Posterior vena cava (tissue), 2 donors: ENCODE results near the gene IKBKG. TPM values are rescaled to one million over a fixed set of nuclear protein-coding genes. Genes with fewer than 3 reads are reported as not detected.
A peak's percentile ranks its signal among the peaks of the same experiment; 100 is the strongest.
"Not testable (repeated sequence)": the region's sequence is repeated elsewhere in the genome, so short reads cannot be mapped to it uniquely, and the experiment has no call there.

Source experiments
- DNase-seq: peaks from one replicate; pipeline ENCODE4 v3.0.0-alpha.2; 2020; ENCODE audit warnings: low spot score
- intact Hi-C, 2 donors: fragments of 100-400 bp; cut with DNase I; formaldehyde crosslinking; loops; one replicate each; pipeline versions ENCODE4 v1.14.1 to v1.14.2; 2022 to 2023
- total RNA-seq, 2 donors: library from RNA; stranded (reverse); fragmentation: NEBNext Ultra II Directional; extraction: Animal tissue kit (Norgen Biotek cat#: 25700); gene quantifications; one replicate each; pipeline ENCODE4 v1.2.1, GENCODE V29; 2021
- donor health status: DM: yes; HTN: yes; CAD: no.
- donor health status: DM: yes; HTN: yes; CAD: no.

Gene IKBKG
- total RNA-seq, 2 donors from 2014 or later = 24.2 to 25.6 TPM

GRCh38 chrX:154545673-154546274 lies 1.6 kb upstream of the IKBKG start:
- DNase-seq = no peak
- intact Hi-C loops = no loop called here

- DNase-seq = no peak
- intact Hi-C loops = no loop called here
Observed at GRCh38 chrX:154546354-154547244, 821 bp upstream of the IKBKG start, which contains the start of gene G6PD. Gene G6PD, minus strand, starts transcription at chrX:154546846. Its CDS starts 691 bp downstream, at chrX:154546155.

GRCh38 chrX:154548028-154548316 lies 552 bp downstream of the IKBKG start:
- intact Hi-C loops = no loop called here

GRCh38 chrX:154549766-154550165 lies 2.3 kb downstream of the IKBKG start:
- intact Hi-C loops = no loop called here
- no peak for DNase-seq

More at GRCh38 chrX:154548028-154548316, 552 bp downstream of the IKBKG start:
- DNase-seq = no peak

GRCh38 chrX:154552112-154552806 lies 4.8 kb downstream of the IKBKG start:
- DNase-seq, intact Hi-C loops: not testable (repeated sequence)

GRCh38 chrX:154558060-154558690 lies 10.8 kb downstream of the IKBKG start:
- intact Hi-C loops, DNase-seq: not testable (repeated sequence)

- intact Hi-C loops, DNase-seq: not testable (repeated sequence)
Observed at GRCh38 chrX:154558896-154559295, 11.5 kb downstream of the IKBKG start.

- DNase-seq, intact Hi-C loops: not testable (repeated sequence)
Observed at GRCh38 chrX:154560326-154560725, 12.9 kb downstream of the IKBKG start.

- DNase-seq, intact Hi-C loops: not testable (repeated sequence)
Observed at GRCh38 chrX:154562295-154562694, 14.9 kb downstream of the IKBKG start.

- intact Hi-C loops, DNase-seq: not testable (repeated sequence)
Observed at GRCh38 chrX:154570361-154570760, 22.9 kb downstream of the IKBKG start.

- intact Hi-C loops, DNase-seq: not testable (repeated sequence)
Observed at GRCh38 chrX:154573061-154573460, 25.6 kb downstream of the IKBKG start.

GRCh38 chrX:154575076-154575475 lies 27.7 kb downstream of the IKBKG start:
- intact Hi-C loops, DNase-seq: not testable (repeated sequence)

GRCh38 chrX:154582994-154583393 lies 35.6 kb downstream of the IKBKG start:
- intact Hi-C loops = not testable (repeated sequence)

GRCh38 chrX:154584585-154585183 lies 37.3 kb downstream of the IKBKG start, which contains the start of gene CTAG1A:
Gene CTAG1A, plus strand, starts transcription at chrX:154585133. Its CDS starts 74 bp downstream, at chrX:154585207.
- intact Hi-C loops, DNase-seq: not testable (repeated sequence)

More at GRCh38 chrX:154582994-154583393, 35.6 kb downstream of the IKBKG start:
- not testable (repeated sequence) for DNase-seq

GRCh38 chrX:154590415-154590814 lies 43.0 kb downstream of the IKBKG start:
- DNase-seq, intact Hi-C loops: not testable (repeated sequence)

- intact Hi-C loops = no loop called here
- DNase-seq = peak; percentile 19
Observed at GRCh38 chrX:154592505-154592904, 45.1 kb downstream of the IKBKG start.

- intact Hi-C loops = no loop called here
- DNase-seq = peak; percentile 45
Observed at GRCh38 chrX:154593201-154593600, 45.8 kb downstream of the IKBKG start.

- intact Hi-C loops = no loop called here
- peak; percentile 50 for DNase-seq
Observed at GRCh38 chrX:154594491-154594890, 47.1 kb downstream of the IKBKG start.
